Ishikawa (cell line): Measurements from ENCODE around the gene SPTSSA.

Experiments
- CEBPB ChIP-seq: IDR thresholded peaks from 2 replicates; pipeline ENCODE4 v1.6.1; 2012
- CREB1 ChIP-seq: IDR thresholded peaks from 2 replicates; pipeline ENCODE4 v1.6.1; 2012; ENCODE audit warnings: low read depth
- EP300 ChIP-seq: IDR thresholded peaks from 2 replicates; pipeline ENCODE4 v1.6.1; 2012; ENCODE audit warnings: borderline replicate concordance
- FOXM1 ChIP-seq: IDR thresholded peaks from 2 replicates; pipeline ENCODE4 v1.6.1; 2012; ENCODE audit warnings: low read depth, borderline replicate concordance
- MAX ChIP-seq: IDR thresholded peaks from 2 replicates; pipeline ENCODE4 v1.6.1; 2012
- REST ChIP-seq: IDR thresholded peaks from 2 replicates; pipeline ENCODE4 v1.6.1; 2012; ENCODE audit warnings: low read depth, mild to moderate bottlenecking
- TAF1 ChIP-seq: IDR thresholded peaks from 2 replicates; pipeline ENCODE4 v1.6.1; 2012; ENCODE audit warnings: low read depth, mild to moderate bottlenecking
- TEAD4 ChIP-seq: IDR thresholded peaks from 2 replicates; pipeline ENCODE4 v1.6.1; 2012
- YY1 ChIP-seq: IDR thresholded peaks from 2 replicates; pipeline ENCODE4 v1.6.1; 2012; ENCODE audit warnings: low read depth
- ZBTB7A ChIP-seq: IDR thresholded peaks from 2 replicates; pipeline ENCODE4 v1.6.1; 2012; ENCODE audit warnings: low read depth

GRCh38 chr14:34452258-34452822, 9.7 kb downstream of the SPTSSA start:
- TF ChIP-seq FOXM1: no peak
- TF ChIP-seq REST: no peak
- TF ChIP-seq TAF1: no peak
- TF ChIP-seq TEAD4: no peak
- TF ChIP-seq EP300: no peak
- TF ChIP-seq CREB1: no peak
- TF ChIP-seq CEBPB: no peak
- no peak for TF ChIP-seq ZBTB7A
- no peak for TF ChIP-seq MAX
- TF ChIP-seq YY1: no peak
